Activated CD4-positive, alpha-beta T cell treated with anti-CD3 and anti-CD28 coated beads, Interleukin-2, amount 50 U/mL, for 4 hours (primary cell): ENCODE results near the gene XPO6.

ENCODE experiments used
- DNase-seq, 2 experiments: peaks; one replicate each; pipeline ENCODE4 v3.0.0-alpha.2; 2020

XPO6 gene

GRCh38 chr16:28182183-28182582, 29.6 kb downstream of the XPO6 start:
- DNase-seq = peak; percentile 51 to 53

GRCh38 chr16:28181515-28181914, 30.2 kb downstream of the XPO6 start:
- DNase-seq = no peak

GRCh38 chr16:28180655-28181460, 30.9 kb downstream of the XPO6 start:
- no peak for DNase-seq

- DNase-seq = no peak
Observed at GRCh38 chr16:28179354-28179753, 32.4 kb downstream of the XPO6 start.

GRCh38 chr16:28175715-28176114, 36.0 kb downstream of the XPO6 start:
- no peak for DNase-seq

GRCh38 chr16:28172336-28172735, 39.4 kb downstream of the XPO6 start:
- DNase-seq = no peak

GRCh38 chr16:28171816-28172215, 39.9 kb downstream of the XPO6 start:
- no peak for DNase-seq

- peak; percentile 40 to 47 for DNase-seq
Observed at GRCh38 chr16:28168991-28169554, 42.7 kb downstream of the XPO6 start.

- no peak for DNase-seq
Observed at GRCh38 chr16:28167730-28168129, 44.0 kb downstream of the XPO6 start.

- DNase-seq = no peak
Observed at GRCh38 chr16:28167221-28167620, 44.5 kb downstream of the XPO6 start.

- no peak for DNase-seq
Observed at GRCh38 chr16:28166394-28167208, 45.2 kb downstream of the XPO6 start.

- no peak for DNase-seq
Observed at GRCh38 chr16:28165598-28165997, 46.2 kb downstream of the XPO6 start.

- no peak for DNase-seq
Observed at GRCh38 chr16:28164140-28164539, 47.6 kb downstream of the XPO6 start.

- DNase-seq = no peak
Observed at GRCh38 chr16:28163699-28164098, 48.1 kb downstream of the XPO6 start.

GRCh38 chr16:28162326-28162877, 49.4 kb downstream of the XPO6 start:
- DNase-seq = no peak

GRCh38 chr16:28161626-28162025, 50.1 kb downstream of the XPO6 start:
- DNase-seq = no peak

GRCh38 chr16:28158136-28158535, 53.6 kb downstream of the XPO6 start:
- DNase-seq = no peak

GRCh38 chr16:28156056-28156680, 55.6 kb downstream of the XPO6 start:
- no peak for DNase-seq

GRCh38 chr16:28155293-28155692, 56.5 kb downstream of the XPO6 start:
- no peak for DNase-seq

GRCh38 chr16:28151180-28151579, 60.6 kb downstream of the XPO6 start:
- no peak for DNase-seq

- peak in 1 of 2 experiments; percentile 10 for DNase-seq
Observed at GRCh38 chr16:28149011-28149888, 62.5 kb downstream of the XPO6 start.

GRCh38 chr16:28146536-28146935, 65.2 kb downstream of the XPO6 start:
- no peak for DNase-seq
